Hepatic stellate cell (primary cell): ENCODE data around the gene NECAP2.
A peak's percentile ranks its signal among the peaks of the same experiment; 100 is the strongest.
"Not testable (repeated sequence)": the region's sequence is repeated elsewhere in the genome, so short reads cannot be mapped to it uniquely, and the experiment has no call there.

Experiments
- DNase-seq: peaks from one replicate; pipeline ENCODE4 v3.0.0; 2011; ENCODE audit warnings: low spot score

The NECAP2 gene

DNA sequence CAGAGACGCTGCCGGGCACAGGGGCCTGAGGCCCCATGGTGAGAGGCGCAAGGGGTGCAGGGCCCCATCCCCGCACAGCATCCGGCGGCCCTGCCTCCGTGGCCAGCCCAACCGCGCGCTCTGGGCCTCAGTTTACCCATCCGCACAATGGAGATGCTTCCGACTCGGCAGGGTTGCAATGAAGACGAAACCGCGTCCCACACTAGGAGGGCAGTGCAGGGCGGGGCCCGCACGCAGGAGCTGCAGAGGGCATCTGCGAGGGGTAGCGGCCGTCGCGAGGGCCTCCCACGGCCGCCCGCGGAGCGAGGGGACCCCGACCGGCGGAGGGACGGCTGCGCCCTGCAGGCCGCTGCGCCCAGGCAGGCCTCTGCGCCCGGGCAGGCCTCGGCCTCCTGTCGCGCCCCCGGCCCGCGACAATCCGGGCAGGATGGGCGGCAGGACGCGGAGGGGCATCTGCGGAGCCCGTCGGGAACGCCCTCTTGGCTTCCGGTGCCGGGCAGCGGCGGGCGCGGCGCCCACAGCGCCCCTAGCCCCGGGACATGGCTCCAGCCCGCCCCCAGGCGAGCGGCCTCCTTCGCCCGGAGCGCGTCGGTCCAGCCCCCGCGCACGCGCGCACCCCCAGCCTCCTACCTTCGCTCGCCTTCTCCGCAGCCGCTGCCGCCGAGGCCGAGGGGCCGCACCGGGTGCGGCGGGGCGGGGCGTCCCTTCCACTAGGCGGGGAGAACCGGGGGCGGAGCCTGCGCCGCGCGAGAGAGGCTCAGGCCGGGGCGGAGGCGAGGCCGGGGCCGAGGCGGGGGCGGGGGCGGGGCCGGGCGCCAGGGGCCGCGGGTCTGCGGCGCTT, 58.3 kb downstream of the NECAP2 start:
- DNase-seq, result peak; percentile 95

DNA sequence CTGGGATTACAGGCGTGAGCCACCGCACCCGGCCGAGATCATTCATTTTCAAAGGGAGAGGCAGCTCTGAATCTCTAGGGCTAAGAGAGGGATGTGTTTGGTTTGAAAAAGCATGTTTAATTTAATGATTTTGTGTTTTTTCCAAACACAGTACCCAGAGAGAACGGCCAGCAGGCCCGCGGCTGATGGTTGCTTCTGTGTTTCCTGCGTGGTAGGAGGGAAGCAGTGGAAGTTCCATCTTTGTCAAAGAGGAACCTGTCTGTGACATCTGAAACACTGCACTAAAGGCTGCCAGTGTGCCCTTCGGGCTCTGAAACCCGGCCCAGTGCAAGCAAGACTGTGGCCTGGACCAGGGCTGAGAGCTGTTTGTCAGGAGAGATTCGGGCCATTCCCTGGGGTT, 59.9 kb downstream of the NECAP2 start:
- not testable (repeated sequence) for DNase-seq

DNA sequence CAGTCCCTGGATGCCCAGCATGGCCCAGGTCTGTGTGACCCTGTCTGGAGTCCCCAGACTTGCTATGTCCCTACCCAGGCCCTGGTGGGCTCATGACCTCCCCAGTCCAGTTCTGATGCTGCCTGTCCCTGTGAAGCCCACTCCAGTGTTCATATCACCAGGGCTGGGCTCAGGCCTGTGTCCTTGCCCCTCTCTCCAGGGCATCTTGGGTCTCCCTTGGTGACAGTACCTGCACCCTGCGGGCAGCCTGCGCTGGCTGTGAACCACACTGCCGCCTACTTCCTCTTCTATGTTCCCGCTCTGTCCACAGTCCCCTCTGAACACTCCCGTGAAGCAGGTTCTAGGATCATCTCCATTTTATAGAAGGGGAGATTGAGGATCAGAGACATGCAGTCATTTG, 60.5 kb downstream of the NECAP2 start:
- DNase-seq, result not testable (repeated sequence)

DNA sequence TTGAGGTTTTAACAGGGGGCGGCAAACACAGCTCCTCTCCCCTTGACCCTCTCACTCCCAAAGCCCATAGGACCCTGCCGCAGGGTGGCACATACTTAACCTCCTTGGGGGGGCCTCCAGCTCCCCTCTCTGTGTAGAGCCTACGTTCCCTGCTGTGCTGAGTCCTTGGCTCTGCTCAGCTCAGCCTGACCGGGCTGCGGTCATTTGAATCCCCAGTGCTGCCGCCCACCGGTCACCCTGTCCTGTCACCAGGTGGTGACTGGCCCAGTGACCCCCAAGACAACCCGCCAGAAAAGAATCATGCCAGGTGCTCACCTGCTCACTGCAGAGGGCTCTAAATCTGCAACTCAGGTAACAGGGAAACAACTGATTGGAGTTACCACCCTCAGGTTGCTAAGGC, 60.9 kb downstream of the NECAP2 start:
- DNase-seq, result not testable (repeated sequence)

DNA sequence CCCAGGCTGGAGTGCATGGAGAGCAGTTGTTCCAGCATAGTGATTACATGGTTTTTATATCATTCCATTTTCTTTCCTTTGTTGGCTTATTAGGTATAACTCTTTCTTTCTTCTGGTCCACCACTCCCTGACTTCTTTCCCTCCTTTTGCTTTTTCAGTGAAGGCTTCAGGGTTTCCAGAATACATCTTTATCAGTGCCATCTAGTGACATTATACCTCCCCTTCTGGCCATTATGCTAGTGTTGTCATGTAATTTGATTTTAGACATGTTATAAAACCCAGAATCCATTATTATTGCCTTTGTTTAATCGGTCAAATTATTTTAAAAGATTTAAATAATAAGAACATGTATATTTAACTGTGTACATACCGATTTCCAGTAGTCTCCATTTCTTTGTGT, 63.0 kb downstream of the NECAP2 start:
- DNase-seq, result no peak

DNA sequence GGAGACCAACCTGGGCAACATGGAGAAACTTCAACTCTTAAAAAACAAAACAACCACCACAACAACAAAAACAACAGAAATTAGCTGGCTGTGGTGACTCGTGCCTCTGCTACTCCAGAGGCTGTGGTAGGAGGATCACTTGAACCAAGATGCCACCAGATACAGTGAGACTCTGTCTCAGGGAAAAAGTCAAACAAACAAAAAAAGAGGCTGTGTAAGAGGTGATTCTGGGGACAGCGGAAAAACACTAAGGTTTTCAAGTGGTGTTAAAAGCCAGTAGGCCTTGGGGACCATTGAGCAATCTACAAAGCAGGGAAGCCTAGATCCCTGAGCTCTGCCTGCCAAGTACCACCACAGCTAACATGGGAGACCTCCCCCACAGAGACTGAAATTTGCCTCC, 65.3 kb downstream of the NECAP2 start:
- not testable (repeated sequence) for DNase-seq

DNA sequence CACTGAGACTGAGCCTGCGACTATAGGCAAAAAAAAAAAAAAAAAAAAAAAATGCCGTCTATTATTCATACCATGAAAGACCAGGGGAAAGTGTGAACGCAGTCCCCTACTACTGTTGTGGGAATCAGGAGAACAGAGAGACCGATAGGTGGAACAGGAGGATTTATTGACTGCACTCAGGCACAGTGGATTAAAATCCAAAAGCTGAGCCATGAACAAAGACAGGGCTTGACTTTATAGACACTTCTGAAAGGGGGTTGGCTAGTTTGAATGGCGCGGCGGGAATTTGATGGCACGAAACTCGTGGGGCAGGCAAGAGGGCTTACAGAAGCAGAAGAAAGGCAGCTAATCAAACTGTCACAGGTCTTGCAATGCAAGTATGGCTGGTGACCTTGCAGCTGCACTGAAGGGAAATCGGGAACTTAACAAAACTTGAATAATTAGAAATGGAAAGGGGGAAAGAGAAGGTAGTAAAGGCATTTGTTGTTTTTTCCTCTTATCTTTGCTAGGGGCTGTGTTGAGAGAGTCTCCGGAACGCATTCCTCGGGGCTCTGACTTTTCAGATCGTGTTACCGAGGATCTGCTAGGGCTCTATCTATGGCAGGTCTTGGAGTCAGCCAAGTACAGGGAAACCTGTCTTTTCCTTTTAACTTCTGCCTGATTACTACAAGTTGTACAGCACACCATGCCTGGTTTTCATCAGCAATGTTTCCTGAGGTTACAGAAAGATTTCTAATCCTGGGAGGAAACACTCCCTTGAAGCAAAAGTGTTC, 66.0 kb downstream of the NECAP2 start:
- not testable (repeated sequence) for DNase-seq

DNA sequence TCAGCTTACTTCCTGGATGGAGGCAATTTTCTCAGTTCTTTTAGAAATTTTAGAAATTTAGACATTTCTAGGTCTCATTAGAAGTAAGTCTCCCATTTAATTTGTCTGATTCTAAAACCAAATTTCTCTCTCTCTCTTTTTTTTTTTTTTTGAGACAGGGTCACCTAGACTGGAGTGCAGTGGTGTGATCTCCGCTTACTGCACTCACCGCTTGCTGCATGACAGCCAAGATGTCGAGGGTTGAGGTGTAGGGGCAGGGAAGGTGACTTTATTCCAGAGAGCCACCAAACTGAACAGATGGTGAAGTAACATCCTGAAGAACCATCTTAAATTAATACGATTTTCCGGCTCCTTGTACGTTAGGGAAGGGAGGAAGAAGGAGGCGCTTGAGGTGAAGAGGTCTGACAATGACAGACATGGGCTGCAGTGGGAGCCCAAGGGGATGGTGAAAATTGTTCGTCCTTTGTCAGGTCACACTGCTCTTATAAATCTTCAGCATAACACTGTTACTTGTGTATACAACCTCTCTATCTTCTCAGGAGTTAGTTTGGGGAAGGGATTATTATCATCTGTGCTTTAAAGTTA, 68.4 kb downstream of the NECAP2 start:
- DNase-seq, result not testable (repeated sequence)
